Vagina (tissue), 2 donors: ENCODE data around the gene IFNGR2. TPM values are rescaled to one million over a fixed set of nuclear protein-coding genes. Genes with fewer than 3 reads are reported as not detected.

Experiments
- DNase-seq, 2 donors: peaks; one replicate each; pipeline ENCODE4 v3.0.0-alpha.2; 2017; ENCODE audit errors: extremely low spot score in 2 of 2
- H3K27ac ChIP-seq: fragments of 200-600 bp; sonication (generic); one replicate; pipeline ENCODE4 v1.5.1; 2019
- H3K27me3 ChIP-seq: fragments of 200-600 bp; sonication (generic); one replicate; pipeline ENCODE4 v1.5.1; 2019
- H3K36me3 ChIP-seq, 2 donors: fragments of 200-600 bp; sonication (generic); one replicate each; pipeline ENCODE4 v1.5.1; 2017 to 2019
- H3K4me1 ChIP-seq: fragments of 200-600 bp; sonication (generic); one replicate; pipeline ENCODE4 v1.5.1; 2019
- H3K4me3 ChIP-seq, 2 donors: fragments of 200-600 bp; sonication (generic); 1 replicate in 1 of 2; 2 replicates in 1 of 2; pipeline ENCODE4 v1.5.1; 2016 to 2019
- H3K9me3 ChIP-seq: fragments of 200-600 bp; sonication (generic); one replicate; pipeline ENCODE4 v1.5.1; 2019
- CTCF ChIP-seq, 3 experiments: fragments of 450-650 bp in 2 of 3; fragments of 200-600 bp in 1 of 3; sonication (generic) in 1 of 3; IDR thresholded peaks; one replicate each; pipeline ENCODE4 v1.5.1; 2017 to 2019; ENCODE audit warnings: antibody characterized with exemption in 3 of 3, mild to moderate bottlenecking in 2 of 3, moderate library complexity in 2 of 3
- POLR2A ChIP-seq, 2 donors: fragments of 450-650 bp; IDR thresholded peaks; one replicate each; pipeline ENCODE4 v1.6.1; 2017; ENCODE audit warnings: antibody characterized with exemption in 2 of 2, mild to moderate bottlenecking in 2 of 2, moderate library complexity in 2 of 2
- POLR2AphosphoS5 ChIP-seq, 2 donors: sonication (generic); formaldehyde crosslinking; IDR thresholded peaks; one replicate each; pipeline ENCODE4 v1.9.0; 2017; ENCODE audit warnings: antibody characterized with exemption in 2 of 2, mild to moderate bottlenecking in 2 of 2, low read depth in 1 of 2; ENCODE audit not compliant: insufficient read depth in 1 of 2
- intact Hi-C: fragments of 100-400 bp; cut with DNase I; formaldehyde crosslinking; loops from one replicate; pipeline ENCODE4 v1.15.1; 2023
- total RNA-seq: library from RNA; depleted of rRNA; stranded (reverse); fragments of >200 nt; gene quantifications from one replicate; pipeline ENCODE4 v1.2.3, GENCODE V29; 2016

IFNGR2 gene
- total RNA-seq, 1 donor from 2014 or later = 89.6 TPM

DNA sequence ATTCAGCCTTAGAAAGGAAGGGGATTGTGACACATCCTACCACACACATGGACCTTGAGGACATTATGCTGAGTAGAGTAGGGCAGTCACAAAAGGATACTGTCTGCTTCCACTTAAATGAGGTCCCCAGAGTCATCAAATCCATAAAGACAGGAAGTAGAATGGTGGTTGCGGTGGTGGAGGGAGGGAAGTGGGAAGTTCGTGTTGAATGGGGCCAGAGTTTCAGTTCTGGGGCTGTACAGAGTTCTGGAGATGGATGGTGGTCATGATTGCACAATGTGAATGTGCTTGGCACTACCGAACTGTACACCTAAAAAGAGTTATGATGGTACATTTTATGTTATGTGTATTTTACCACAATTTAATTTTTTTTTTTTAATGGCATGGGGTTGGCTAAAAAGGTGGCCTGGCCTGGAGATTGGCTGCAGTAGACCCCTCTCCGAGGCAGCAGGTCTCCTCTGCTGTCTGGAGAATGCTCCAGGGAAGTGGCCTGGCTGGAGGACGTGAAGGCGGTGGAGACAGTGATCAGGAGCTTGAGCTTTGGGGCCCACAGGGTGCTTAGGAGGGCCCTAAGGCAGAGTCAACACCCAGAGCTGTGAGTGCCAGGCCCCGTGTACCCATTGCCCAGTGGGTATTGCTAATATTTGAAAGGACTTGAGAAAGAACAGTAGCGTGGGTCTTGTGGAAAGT lies 30.4 kb downstream of the IFNGR2 start:
- Histone ChIP-seq H3K27ac (peak overlapping the region; percentile 62), H3K27me3 (no peaks in the 10 kb centered on the region), H3K36me3 (peaks cover 0 to 58% of the 10 kb centered on the region in 2 donors), H3K4me3 (no peak overlapping the region), H3K4me1 (peaks cover 52% of the 10 kb centered on the region), H3K9me3 (no peaks in the 10 kb centered on the region)
- no peak for DNase-seq
- intact Hi-C loops = no loop called here
- TF ChIP-seq CTCF (IDR thresholded peaks at IDR 0.05) = no peak
- TF ChIP-seq POLR2A (IDR thresholded peaks at IDR 0.05) = no peak
- no peak for TF ChIP-seq POLR2AphosphoS5 (IDR thresholded peaks at IDR 0.05; ENCODE audit: insufficient read depth in 1 of 2, low read depth in 1 of 2)

- intact Hi-C loops = no loop called here
- Histone ChIP-seq H3K36me3 (peaks cover 0 to 63% of the 10 kb centered on the region in 2 donors), H3K4me1 (peaks cover 39% of the 10 kb centered on the region)
Observed at GRCh38 chr21:33434770-33435360, 31.7 kb downstream of the IFNGR2 start.

GRCh38 chr21:33437140-33437539 lies 33.9 kb downstream of the IFNGR2 start:
- peaks cover 40% of the 10 kb centered on the region for H3K4me1 ChIP-seq
- no peak overlapping the region for H3K27ac ChIP-seq
- H3K4me3 ChIP-seq = no peak overlapping the region
- intact Hi-C loops = no loop called here
- DNase-seq = no peak
- H3K27me3 ChIP-seq = no peaks in the 10 kb centered on the region
- no peak for TF ChIP-seq CTCF (IDR thresholded peaks at IDR 0.05)
- TF ChIP-seq POLR2AphosphoS5 (IDR thresholded peaks at IDR 0.05; ENCODE audit: insufficient read depth in 1 of 2, low read depth in 1 of 2) = no peak
- TF ChIP-seq POLR2A (IDR thresholded peaks at IDR 0.05) = no peak
- H3K9me3 ChIP-seq = no peaks in the 10 kb centered on the region
- peaks cover 0 to 46% of the 10 kb centered on the region in 2 donors for H3K36me3 ChIP-seq

More at GRCh38 chr21:33434770-33435360, 31.7 kb downstream of the IFNGR2 start:
- no peak for DNase-seq
- H3K4me3 ChIP-seq = no peak overlapping the region
- H3K27ac ChIP-seq = peak overlapping the region; percentile 83
- no peaks in the 10 kb centered on the region for H3K27me3 ChIP-seq
- no peaks in the 10 kb centered on the region for H3K9me3 ChIP-seq
- peak; percentile 39 to 97 for TF ChIP-seq POLR2AphosphoS5 (IDR thresholded peaks at IDR 0.05; ENCODE audit: insufficient read depth in 1 of 2, low read depth in 1 of 2)
- TF ChIP-seq POLR2A (IDR thresholded peaks at IDR 0.05) = no peak

GRCh38 chr21:33441489-33442477 lies 38.6 kb downstream of the IFNGR2 start:
- peaks cover 0 to 23% of the 10 kb centered on the region in 2 donors for H3K36me3 ChIP-seq
- intact Hi-C loops = loop anchor here (10.0 kb wide), 2 partner anchors 87 to 237 kb away; no protein-coding TSS in a partner anchor
- peaks cover 18% of the 10 kb centered on the region for H3K4me1 ChIP-seq
- no peaks in the 10 kb centered on the region for H3K27me3 ChIP-seq
- peak overlapping the region; percentile 60 for H3K27ac ChIP-seq
- TF ChIP-seq POLR2AphosphoS5 (IDR thresholded peaks at IDR 0.05; ENCODE audit: insufficient read depth in 1 of 2, low read depth in 1 of 2) (no peak), CTCF (IDR thresholded peaks at IDR 0.05) (no peak)
- no peak for DNase-seq
- H3K9me3 ChIP-seq = no peaks in the 10 kb centered on the region
- H3K4me3 ChIP-seq = no peak overlapping the region

DNA sequence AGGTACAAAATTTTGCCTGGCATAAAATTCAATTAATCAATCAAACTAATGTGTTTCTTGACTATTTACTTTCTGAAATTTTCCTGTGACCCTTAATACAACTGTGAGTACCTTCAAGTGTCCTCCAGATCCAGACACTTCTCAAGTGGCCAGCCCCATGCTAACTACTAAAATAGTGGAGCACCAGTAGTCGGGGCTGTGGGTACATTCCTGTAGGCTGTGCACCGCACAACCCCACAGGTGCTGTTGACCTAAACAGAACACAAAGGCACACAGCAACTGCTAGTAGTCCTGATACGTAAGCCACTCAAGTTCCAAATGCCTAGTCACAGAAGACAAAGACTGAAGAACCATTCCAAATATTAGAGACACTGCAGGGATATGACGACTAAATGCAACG lies 40.0 kb downstream of the IFNGR2 start:
- peaks cover 18% of the 10 kb centered on the region for H3K4me1 ChIP-seq
- no peaks in the 10 kb centered on the region for H3K27me3 ChIP-seq
- intact Hi-C loops = loop anchor here (10.0 kb wide), 2 partner anchors 88 to 238 kb away; no protein-coding TSS in a partner anchor
- H3K36me3 ChIP-seq = peaks cover 0 to 9% of the 10 kb centered on the region in 2 donors
- TF ChIP-seq POLR2AphosphoS5 (IDR thresholded peaks at IDR 0.05; ENCODE audit: insufficient read depth in 1 of 2, low read depth in 1 of 2) (no peak), CTCF (IDR thresholded peaks at IDR 0.05) (no peak), POLR2A (IDR thresholded peaks at IDR 0.05) (no peak)
- H3K4me3 ChIP-seq = no peak overlapping the region
- no peak overlapping the region for H3K27ac ChIP-seq
- H3K9me3 ChIP-seq = no peaks in the 10 kb centered on the region
- DNase-seq = no peak
